DMS153 treated with DMSO at 0.1 percent for 48 hours (cell line): ENCODE measurements around the gene LRMDA.

Experiments
- DNase-seq: peaks from one replicate; lab custom pipeline; 2025; ENCODE audit not compliant: unreplicated experiment; lab: John Stamatoyannopoulos, UW

LRMDA gene

GRCh38 chr10:75531571-75532031 is 100.2 kb downstream of the LRMDA start:
- DNase-seq = no peak

DNA sequence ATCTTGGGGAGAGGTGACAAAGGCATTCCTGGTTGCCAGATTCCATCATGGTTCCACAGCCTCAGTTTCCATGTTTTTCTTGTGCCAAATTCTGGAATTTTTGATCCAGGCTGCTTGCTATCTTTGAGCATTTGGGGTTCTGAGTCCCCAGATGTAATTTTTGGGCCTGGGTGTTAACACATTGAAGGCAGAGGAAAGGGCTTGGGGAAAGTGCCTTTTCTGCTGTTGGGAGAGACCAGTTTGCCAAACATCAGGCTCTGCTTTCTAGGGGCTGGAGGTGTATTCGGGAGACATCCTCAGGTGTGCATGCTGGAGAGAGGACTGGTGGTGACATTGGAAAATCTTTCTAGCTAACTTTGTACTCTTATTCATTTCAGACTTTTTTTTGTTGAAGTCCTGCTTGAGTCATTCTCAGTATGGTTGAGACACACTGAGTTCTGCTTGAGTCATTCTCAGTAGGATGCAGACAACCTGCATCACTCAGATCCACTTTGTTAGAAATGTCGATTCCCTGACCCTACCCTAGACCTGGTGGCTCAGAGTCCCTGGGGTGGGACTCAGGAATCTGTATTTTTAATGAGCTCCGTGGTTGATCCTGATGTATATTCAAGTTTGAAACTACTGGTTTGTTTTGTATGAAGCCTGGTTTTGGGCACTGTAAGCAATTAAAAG is 101.0 kb downstream of the LRMDA start:
- DNase-seq = no peak

GRCh38 chr10:75538144-75538543 is 106.7 kb downstream of the LRMDA start:
- no peak for DNase-seq

DNA sequence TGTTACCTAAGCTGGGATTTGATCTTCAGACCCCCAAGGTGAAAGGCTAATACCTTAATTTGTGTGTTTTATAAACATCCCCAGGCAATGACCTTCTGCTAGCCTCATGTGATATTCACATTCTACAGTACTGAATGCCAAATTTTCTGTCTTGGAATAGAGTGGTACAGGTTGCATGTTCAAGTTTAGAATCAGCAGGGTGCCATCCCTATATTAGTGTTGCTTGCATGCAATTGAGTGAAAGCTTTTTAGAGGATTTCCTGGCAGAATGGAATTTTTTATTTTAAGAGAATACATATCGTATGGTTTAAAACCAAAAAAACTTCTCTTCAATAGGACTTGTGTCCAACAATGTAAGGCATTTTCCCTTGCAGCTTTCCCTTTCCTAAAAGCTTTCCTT is 107.3 kb downstream of the LRMDA start:
- DNase-seq = no peak

- DNase-seq = no peak
These were observed 109.0 kb downstream of the LRMDA start for GRCh38 chr10:75540357-75540966.

DNA sequence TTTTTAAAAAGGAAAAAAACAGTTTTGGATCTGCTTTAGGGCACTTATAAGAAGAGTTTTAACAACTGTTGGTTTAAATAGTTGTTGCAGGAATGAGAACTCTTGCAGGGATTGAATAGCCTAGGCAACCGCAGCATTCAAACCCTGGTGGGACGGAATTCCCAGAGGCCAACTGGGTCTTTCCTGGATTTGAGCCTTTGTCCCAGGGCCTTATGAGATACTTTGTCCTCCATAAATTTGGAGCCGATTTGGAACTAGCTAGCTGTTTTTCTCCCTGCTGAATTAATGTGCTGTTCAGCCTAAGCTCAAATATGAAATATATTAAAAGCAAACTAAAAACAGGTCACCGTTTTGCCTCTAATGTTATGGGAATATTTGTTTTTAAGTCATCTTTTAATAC is 109.6 kb downstream of the LRMDA start:
- DNase-seq = no peak

- no peak for DNase-seq
These were observed 110.0 kb downstream of the LRMDA start for GRCh38 chr10:75541411-75541810.

- no peak for DNase-seq
These were observed 110.7 kb downstream of the LRMDA start for GRCh38 chr10:75542084-75542483.

DNA sequence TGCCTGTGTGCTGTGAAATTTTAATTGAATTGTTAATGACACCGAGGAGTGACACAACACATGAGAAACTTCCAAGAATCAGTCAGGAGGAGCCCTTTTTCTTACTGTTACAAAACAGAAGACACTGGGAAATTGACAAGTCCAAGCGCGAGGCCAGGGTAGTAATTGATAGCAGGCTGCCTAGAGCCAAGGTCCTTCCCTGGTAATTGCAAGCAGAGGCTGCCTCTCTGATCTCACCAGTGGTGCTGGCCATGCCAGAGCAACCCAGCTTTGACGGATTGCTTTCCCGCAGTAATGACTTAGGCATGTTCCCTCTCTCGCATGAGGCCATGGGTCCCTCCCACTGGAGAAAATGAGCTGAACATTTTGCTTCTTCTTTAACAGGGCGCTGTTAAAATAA is 111.5 kb downstream of the LRMDA start:
- no peak for DNase-seq

DNA sequence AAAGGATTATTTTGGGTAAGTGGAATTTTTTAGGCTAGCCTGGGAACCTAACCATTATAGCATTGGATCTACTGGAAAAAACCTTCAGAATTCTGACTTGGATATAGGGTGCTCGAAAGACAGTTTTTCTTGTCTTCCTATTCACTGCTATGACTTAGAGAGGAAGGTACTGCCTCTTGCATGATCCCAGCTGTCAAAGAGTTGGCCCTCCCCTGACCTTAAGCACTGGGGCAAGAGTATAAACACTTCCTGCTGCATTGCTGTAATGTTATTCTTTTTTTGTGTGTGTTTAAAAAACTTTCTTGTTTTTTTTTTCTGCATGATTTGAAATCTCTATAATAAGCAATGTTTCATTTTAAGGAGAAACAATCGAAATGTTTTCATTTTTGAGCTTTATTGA is 113.0 kb downstream of the LRMDA start:
- no peak for DNase-seq

DNA sequence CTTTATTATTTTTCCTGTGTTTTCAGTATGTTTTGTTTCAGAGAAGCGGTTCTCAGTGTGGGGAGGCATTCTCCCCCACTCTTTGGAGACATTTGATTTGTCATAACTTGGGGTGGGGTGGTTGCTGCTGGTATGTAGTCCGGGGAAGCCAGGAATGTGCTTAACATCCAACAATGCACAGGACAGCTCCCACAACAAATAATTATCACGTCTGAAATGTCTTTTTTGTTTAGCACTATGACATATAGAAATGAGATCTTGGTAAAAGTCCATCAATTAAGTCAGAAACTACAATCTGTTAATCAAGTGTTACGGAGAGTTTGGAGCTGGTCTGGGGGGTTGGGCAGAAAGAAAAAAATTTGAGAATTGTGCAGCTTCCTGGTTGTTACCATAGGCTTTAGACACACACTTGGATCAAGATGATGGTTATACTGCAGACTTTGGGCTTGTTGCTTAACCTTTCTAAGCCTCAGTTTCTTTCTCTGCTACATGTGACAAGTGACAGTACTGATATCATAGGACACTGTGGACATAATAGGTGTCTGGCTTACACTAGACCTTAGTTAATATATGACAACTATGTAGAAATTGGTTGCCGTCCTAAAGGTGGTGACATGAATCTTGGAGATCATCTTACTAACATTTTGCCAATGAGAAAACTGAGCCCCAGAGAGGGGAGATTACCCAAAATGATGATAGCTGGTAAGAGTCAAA is 113.7 kb downstream of the LRMDA start:
- DNase-seq = no peak

DNA sequence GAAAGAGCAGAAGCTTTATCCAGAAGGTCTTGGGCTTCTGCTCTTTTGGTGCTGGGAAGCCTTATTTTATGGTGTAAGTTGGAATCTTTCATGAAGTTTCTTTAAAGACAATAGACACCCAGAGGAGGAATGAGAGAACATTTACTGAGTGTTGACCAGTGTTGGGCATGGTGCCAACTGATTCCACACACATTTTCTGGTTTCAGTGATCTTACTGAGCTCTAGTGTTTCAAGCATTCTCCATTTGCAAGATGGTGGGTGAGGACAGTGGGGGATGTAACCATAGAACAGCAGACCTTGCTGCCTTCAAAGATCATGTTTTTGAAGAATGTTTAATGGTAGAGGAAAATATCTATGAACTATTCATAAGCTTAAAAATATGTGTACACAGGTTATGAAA is 114.6 kb downstream of the LRMDA start:
- DNase-seq = no peak

- DNase-seq = no peak
These were observed 116.2 kb downstream of the LRMDA start for GRCh38 chr10:75547391-75548298.

- no peak for DNase-seq
These were observed 116.9 kb downstream of the LRMDA start for GRCh38 chr10:75548356-75548755.

DNA sequence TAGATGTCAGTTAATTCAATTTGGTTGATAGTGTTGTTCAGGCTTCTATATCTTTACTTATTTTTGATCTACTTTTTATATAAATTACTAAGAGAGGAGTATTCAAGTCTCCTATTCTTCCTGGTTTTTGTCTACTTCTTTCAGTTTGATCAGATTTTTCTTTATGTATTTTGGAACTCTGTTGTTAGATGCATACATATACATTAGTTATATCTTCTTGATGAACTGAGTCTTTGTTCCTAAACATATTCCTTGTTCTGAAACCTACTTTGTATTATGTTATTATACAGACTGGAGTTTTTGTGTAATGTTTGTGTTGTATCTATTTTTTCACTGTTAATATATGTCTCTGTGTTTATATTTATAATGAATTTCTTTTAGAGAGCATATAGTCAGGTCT is 118.8 kb downstream of the LRMDA start:
- no peak for DNase-seq

GRCh38 chr10:75552171-75552570 is 120.7 kb downstream of the LRMDA start:
- DNase-seq = no peak

DNA sequence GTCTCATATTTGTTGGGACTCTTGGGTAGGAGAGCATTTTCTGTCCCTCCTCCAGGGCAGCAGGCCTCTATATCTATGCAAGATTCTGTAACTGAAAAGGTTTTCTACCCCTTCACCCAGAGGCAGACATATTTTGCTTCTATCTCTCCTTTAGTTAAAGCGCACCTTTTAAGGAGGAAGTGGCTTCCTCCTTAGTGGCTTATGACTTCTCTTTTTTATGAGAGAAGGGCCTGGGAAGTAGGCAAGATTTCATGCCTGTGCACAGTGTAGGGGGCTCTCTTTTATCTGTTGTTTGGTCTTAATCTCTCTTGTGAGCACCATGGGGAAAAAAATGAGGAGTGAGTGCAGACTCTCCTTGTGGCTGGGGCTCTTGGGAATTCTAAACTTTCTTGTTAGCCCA is 122.1 kb downstream of the LRMDA start:
- DNase-seq = no peak

GRCh38 chr10:75555323-75555722 is 123.9 kb downstream of the LRMDA start:
- DNase-seq = no peak

DNA sequence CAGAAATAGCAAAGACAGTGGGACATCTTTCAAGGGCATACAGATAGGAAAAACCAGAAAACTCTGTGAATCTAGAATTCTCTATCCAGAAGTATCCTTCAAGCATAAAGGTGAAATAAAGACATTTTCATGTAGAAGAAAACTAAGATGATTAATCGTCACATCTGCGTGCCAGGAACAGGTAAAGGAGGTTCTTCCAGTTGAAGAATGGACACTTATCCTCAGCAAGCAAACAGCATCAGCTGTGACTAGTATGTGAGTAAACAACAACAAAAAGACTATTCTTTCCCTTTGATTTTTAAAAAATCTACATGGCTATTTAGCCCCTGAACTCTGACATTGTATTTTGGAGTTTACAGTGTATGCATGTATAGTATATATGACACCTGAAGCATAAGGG is 124.9 kb downstream of the LRMDA start:
- no peak for DNase-seq

GRCh38 chr10:75565286-75566251 is 134.1 kb downstream of the LRMDA start:
- no peak for DNase-seq
